ENCODE data around the gene RALGPS1.

The RALGPS1 gene

DNA sequence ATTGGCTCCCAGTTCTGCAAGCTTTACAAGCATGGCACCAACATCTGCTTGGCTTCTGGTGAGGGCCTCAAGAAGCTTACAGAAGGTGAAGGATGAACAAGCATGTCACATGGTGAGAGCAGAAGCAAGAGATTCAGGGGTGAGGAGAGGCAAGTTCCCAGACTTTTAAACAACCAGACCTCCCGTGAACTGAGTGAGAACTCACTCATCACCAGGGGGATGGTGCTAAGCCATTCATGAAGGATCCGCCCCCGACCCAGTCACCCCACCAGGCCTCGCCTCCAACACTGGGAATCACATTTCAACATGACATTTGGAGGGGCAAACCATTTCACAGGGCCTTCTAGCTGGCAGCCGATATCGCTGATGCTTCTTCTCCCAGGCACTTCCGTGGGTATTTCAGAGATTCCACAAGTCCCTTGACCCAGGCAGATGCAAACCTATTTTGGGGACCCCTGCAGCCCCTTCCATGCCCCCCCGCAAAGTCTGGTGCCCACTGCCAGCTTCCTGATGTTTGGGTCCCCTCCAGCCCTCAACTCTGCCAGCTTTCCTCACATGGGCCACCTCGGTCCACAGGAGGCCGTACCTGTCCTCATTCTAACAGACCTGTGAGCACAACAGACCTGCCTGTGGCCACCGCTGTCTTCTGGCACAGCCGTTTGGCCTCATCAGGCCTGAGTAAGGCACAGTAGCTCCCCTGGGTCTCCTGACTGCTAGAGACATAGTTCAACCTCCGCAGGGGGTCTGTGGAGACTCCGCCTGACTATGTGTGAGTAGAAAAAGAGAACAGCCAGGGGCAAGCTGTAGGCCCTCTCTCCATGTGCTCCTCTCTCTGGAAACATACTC is 268.5 kb downstream of the RALGPS1 start:
- DNase-seq (ENCODE audit: low read depth in 1 of 2, low spot score in 1 of 2), result no peak

- DNase-seq (ENCODE audit: low read depth in 1 of 2, low spot score in 1 of 2), result no peak
Observed at GRCh38 chr9:127183814-127184582, 269.4 kb downstream of the RALGPS1 start.

GRCh38 chr9:127184641-127185040 is 270.1 kb downstream of the RALGPS1 start:
- DNase-seq (ENCODE audit: low read depth in 1 of 2, low spot score in 1 of 2), result no peak

DNA sequence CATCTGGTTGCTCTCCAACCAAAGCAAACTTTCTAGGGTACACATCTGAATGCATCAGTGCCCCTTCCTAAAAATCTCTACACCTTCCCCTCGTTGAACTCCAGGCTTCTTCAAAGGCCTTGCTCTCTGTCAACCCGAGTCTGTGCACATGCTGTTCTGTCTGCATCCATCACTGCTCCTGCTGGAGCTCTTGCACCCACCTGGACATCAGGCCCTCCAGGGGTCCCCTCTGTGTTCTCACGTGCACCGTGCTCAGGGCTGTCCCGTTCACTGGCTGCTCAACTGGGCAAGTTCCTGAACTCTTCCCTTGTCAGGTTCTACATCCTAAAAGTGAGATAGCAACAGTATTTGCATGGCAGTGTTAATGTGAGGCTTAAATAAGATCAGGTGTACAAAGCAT is 270.6 kb downstream of the RALGPS1 start:
- DNase-seq (ENCODE audit: low read depth in 1 of 2, low spot score in 1 of 2), result no peak

GRCh38 chr9:127185931-127186781 is 271.6 kb downstream of the RALGPS1 start:
- no peak for DNase-seq (ENCODE audit: low read depth in 1 of 2, low spot score in 1 of 2)

GRCh38 chr9:127186806-127187205 is 272.2 kb downstream of the RALGPS1 start:
- DNase-seq (ENCODE audit: low read depth in 1 of 2, low spot score in 1 of 2), result no peak

- no peak for DNase-seq (ENCODE audit: low read depth in 1 of 2, low spot score in 1 of 2)
Observed at GRCh38 chr9:127187231-127187956, 272.8 kb downstream of the RALGPS1 start.

DNA sequence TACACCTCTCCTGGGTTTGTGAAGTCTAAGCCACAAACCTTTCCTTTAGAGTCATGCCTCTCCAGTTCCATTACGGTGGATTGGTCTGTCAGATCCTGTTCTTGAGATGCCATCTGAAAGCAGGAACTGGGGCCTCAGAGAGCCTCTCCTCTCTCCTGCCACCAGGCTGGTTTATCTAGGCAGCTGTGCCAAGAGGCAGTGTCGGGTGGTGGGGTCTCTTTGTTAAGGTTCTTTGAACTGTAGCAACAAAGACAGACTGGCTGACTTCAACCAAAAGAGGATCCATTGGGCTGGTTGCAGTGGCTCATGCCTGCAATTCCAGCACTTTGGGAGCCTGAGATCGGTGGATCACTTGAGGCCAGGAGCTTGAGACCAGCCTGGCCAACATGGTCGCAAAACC is 273.8 kb downstream of the RALGPS1 start:
- no peak for DNase-seq (ENCODE audit: low read depth in 1 of 2, low spot score in 1 of 2)

GRCh38 chr9:127189628-127190027 is 275.0 kb downstream of the RALGPS1 start:
- no peak for DNase-seq (ENCODE audit: low read depth in 1 of 2, low spot score in 1 of 2)

- no peak for DNase-seq (ENCODE audit: low read depth in 1 of 2, low spot score in 1 of 2)
Observed at GRCh38 chr9:127192744-127193143, 278.2 kb downstream of the RALGPS1 start.

DNA sequence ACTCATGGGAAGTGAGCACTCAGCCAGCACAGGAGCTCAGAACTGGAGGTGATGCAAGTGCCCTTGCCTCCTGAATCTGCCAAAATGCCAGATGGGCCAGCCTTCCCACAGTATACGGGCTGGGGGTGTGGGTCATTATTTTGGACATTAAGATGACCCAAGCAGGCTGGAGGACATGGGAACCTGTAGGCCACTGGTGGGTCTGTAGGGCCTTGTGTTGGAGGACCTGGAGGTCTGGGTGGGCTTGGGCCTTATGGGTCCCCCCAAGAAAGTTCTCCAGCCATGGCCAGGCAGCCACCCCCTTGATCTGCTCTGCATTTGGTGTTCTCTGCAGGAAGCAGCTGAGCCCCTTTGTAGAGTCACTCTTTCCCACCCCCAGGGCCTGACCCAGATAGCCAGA is 278.9 kb downstream of the RALGPS1 start:
- no peak for DNase-seq (ENCODE audit: low read depth in 1 of 2, low spot score in 1 of 2)

- no peak for DNase-seq (ENCODE audit: low read depth in 1 of 2, low spot score in 1 of 2)
Observed at GRCh38 chr9:127194881-127195713, 280.5 kb downstream of the RALGPS1 start.

GRCh38 chr9:127195976-127196825 is 281.6 kb downstream of the RALGPS1 start:
- no peak for DNase-seq (ENCODE audit: low read depth in 1 of 2, low spot score in 1 of 2)

DNA sequence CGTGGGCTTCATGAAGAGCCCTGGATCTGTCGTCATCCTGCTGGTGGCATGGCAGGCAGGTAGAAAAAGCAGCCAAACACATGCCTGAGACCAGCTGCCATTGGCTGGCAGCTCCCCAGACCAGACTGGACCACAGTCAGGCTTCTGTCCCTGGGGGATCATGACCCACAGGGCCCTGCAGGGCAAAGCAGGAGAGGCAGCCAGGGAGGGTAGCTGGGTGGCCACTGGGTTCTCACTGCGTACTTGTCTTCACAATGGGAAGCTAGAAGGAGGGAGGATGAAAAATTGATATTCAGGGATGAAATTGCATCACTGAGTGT is 282.2 kb downstream of the RALGPS1 start:
- DNase-seq (ENCODE audit: low read depth in 1 of 2, low spot score in 1 of 2), result no peak

GRCh38 chr9:127197186-127197860 is 282.7 kb downstream of the RALGPS1 start:
- no peak for DNase-seq (ENCODE audit: low read depth in 1 of 2, low spot score in 1 of 2)

GRCh38 chr9:127197861-127198430 is 283.4 kb downstream of the RALGPS1 start:
- DNase-seq (ENCODE audit: low read depth in 1 of 2, low spot score in 1 of 2), result no peak

GRCh38 chr9:127198587-127198986 is 284.0 kb downstream of the RALGPS1 start:
- no peak for DNase-seq (ENCODE audit: low read depth in 1 of 2, low spot score in 1 of 2)
